Activated naive CD4-positive, alpha-beta T cell treated with anti-CD3 and anti-CD28 coated beads, Interleukin-2, amount 10 ng/mL, durations not matched to agents 5 hours and 36 hours (primary cell): Measurements from ENCODE around the gene CDC20. TPM values are rescaled to one million over a fixed set of nuclear protein-coding genes. Genes with fewer than 3 reads are reported as not detected.

Experiments used
- microRNA-seq: library from miRNA; unstranded; fragments of <30 nt; microRNA quantifications from one replicate; pipeline ENCODE4 v1.2.0, GENCODE V29; 2022; ENCODE audit warnings: borderline microRNAs expressed, borderline replicate concordance
- total RNA-seq, 2 experiments: library from RNA; stranded (reverse); gene quantifications; one replicate each; pipeline ENCODE4 v1.2.3, GENCODE V29; 2021

The CDC20 gene
- 10 to 100 TPM; 87.0 to 88.5 TPM for total RNA-seq

GRCh38 chr1:43358746-43359693 is at the start of gene CDC20:
CDC20 (plus strand) TSS chr1:43358981; CDS start chr1:43359216, 235 bp downstream.

GRCh38 chr1:43337588-43337987 is 21.2 kb upstream of the CDC20 start, which contains the start of gene MPL:
MPL (plus strand) TSS chr1:43337818; CDS start chr1:43337849, 31 bp downstream.

DNA sequence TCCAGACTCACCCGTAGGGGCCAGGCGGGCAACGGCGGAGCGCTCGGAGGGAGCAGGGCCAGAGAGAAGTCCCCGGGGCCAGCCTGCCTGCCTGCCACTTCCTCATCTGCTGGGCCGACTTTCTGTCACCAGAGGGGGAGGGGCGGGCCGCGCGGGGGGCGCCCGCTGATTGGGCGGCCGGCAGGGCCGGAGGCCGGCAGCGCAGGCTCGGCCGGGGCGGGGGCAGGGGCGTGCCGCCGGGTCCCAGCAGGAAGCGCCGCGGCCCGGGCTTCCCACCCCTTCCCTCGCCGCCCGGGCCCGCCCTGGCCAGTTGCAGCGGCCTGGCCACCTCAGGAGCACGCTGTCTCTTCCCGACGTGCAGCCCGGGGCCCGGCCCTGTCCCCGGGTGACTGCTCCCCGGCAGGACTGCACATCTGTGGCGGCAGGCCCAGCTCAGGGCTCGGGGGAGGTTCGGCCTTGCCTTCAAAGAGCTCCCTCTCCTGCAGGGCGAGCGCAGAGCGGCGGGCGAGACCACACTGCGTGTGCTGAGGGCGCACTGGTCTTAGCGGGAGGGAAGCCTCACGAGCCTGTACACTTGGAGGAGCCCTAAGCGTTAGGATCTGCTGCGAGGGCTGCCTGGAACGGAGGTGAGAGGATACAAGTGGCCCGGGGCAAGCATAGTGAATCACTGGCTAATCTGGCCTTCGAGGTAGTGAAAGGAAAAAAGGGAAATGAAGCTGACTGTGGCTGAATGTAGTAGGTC is 9.3 kb downstream of the CDC20 start, which contains the start of gene ELOVL1:
ELOVL1 (minus strand) TSS at position 108 of the 742 bp plus-strand sequence. CDS start 2,402 bp downstream, outside the sequence.

GRCh38 chr1:43389326-43390313 is 30.8 kb downstream of the CDC20 start, which contains the start of the genes MED8 and SZT2:
MED8 (minus strand) TSS chr1:43389800; CDS start chr1:43389764, 36 bp downstream.
SZT2 (plus strand) TSS chr1:43389899; CDS start chr1:43389969, 70 bp downstream.

Small RNAs within 50 kb of the gene (microRNA-seq; reads per million reads assigned to microRNA genes)
- gene MIR6734, result 1.5 reads per million

Other genes starting within 250 kb of the CDC20 start
- 10 to 100 TPM; 31.7 to 35.7 TPM for gene EBNA1BP2, start 186.7 kb upstream of the CDC20 start, total RNA-seq
- gene CFAP57, start 186.7 kb upstream of the CDC20 start, total RNA-seq, result not detected
- gene TMEM125, start 89.0 kb upstream of the CDC20 start, total RNA-seq, result not detected
- not detected for gene C1orf210, start 73.4 kb upstream of the CDC20 start, total RNA-seq
- gene TIE1, start 58.0 kb upstream of the CDC20 start, total RNA-seq, result not detected
- not detected for gene MPL, start 21.2 kb upstream of the CDC20 start, total RNA-seq
- gene ELOVL1, start 9.0 kb downstream of the CDC20 start, total RNA-seq, result 10 to 100 TPM; 58.0 to 60.4 TPM
- gene MED8, start 30.8 kb downstream of the CDC20 start, total RNA-seq, result 10 to 100 TPM; 28.6 to 29.1 TPM
- gene SZT2, start 30.9 kb downstream of the CDC20 start, total RNA-seq, result 10 to 100 TPM; 64.9 to 71.4 TPM
- gene HYI, start 95.0 kb downstream of the CDC20 start, total RNA-seq, result 10 to 100 TPM; 21.2 to 25.4 TPM
- gene PTPRF, start 171.9 kb downstream of the CDC20 start, total RNA-seq, result 1 to 10 TPM; 1.3 to 2.5 TPM